ENCODE data around the gene WWP2.

DNA sequence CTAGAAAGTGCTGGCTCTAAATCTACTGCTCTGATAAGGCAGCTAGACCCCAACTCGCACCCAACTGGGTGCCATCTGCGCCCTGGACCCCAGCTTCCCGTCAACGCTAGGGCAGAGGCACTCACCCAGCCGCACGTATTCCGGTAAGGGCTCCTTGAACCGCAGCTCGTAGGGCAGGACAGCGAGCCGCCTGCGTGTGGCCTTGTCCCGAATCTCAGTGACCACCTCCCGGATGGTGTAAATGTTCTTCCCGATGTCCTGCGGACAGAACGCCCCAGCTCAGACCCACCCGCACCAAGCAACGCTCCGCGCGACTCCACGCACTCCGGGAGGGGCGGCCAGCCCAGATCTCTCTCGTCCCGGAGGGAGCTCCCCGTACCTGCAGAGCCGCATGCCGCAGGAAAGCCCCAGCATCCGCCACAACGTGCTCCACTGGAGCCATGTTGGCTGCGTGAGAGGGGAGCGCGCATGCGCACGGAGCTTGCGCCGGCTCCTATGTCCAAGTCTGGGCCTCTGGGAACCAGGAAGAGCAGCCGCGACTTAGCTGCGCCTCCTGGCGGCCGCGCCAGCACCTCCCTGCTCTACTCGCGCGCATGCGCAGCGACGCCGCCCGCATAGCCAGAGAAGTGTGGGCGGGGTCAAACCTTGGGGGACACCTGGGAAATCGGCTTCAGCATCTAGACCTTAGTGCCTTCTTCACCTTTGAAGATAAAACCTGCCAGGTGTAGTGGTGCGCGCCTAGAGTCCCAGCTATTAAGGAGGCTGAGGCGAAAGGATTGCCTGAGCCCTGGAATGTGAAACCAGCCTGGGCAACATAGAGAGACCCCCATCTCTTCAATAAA is 7.4 kb upstream of the WWP2 start, which contains the start of gene NOB1:
- TF ChIP-seq CTCF (IDR thresholded peaks at IDR 0.05) (peak; percentile 92 to 100 (median 99)), POLR2A (IDR thresholded peaks at IDR 0.05) (peak; percentile 15 to 50)

Data from tibial nerve (tissue), 3 donors.